ENCODE data around the gene RHOB.
A peak's percentile ranks its signal among the peaks of the same experiment; 100 is the strongest.

RHOB gene

DNA sequence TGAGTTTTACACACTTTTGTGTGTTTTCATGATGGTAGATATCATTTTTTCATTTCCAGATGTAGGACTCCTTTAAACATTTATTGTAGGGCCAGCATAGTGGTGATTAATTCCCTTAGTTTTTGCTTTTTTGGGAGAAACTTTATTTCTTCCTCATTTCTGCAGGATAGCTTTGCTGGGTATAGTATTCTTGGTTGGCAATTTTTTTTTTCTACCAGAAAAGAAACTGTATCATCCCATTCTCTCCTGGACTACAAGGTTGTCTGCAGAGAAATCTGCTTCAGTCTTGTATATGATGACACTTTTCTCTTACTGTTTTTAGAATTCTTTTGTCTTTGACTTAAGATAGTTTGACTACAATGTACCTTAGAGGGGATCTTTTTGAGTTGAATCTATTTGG, 37.8 kb upstream of the RHOB start:
- no peak overlapping the region for H3K9ac ChIP-seq (ENCODE audit: low read depth, low read length, poor library complexity)
- H3K36me3 ChIP-seq (replicated peaks in 1 of 2; ENCODE audit: control insufficient read depth in 2 of 2, insufficient read depth in 2 of 2, low read length in 2 of 2), result no peaks in the 10 kb centered on the region
- H3K4me1 ChIP-seq (ENCODE audit: control insufficient read depth in 2 of 2, insufficient read depth in 1 of 2, low read depth in 1 of 2, low read length in 2 of 2), result no peaks in the 10 kb centered on the region
- H2AFZ ChIP-seq (ENCODE audit: low read length), result no peak overlapping the region
- H3K4me2 ChIP-seq (ENCODE audit: insufficient read depth, low read length, poor library complexity, severe bottlenecking), result no peak overlapping the region
- no peak overlapping the region for H3K4me3 ChIP-seq (ENCODE audit: low read length in 2 of 2)
- no peak overlapping the region for H2BK15ac ChIP-seq (ENCODE audit: low read length)
- H3K14ac ChIP-seq (ENCODE audit: low read length), result no peak overlapping the region
- DNase-seq (ENCODE audit: low spot score), result no peak
- H3K9me3 ChIP-seq (replicated peaks in 1 of 2; ENCODE audit: control insufficient read depth in 2 of 2, insufficient read depth in 1 of 2, low read depth in 1 of 2, low read length in 2 of 2), result peaks cover 5 to 12% of the 10 kb centered on the region in 2 donors
- no peak overlapping the region for H4K91ac ChIP-seq (ENCODE audit: low read depth, low read length, poor library complexity)
- H3K23ac ChIP-seq (ENCODE audit: low read depth, low read length, poor library complexity), result no peak overlapping the region
- H3K79me1 ChIP-seq (ENCODE audit: low read depth, low read length), result no peaks in the 10 kb centered on the region
- H3K27me3 ChIP-seq (ENCODE audit: control insufficient read depth in 3 of 3, insufficient read depth in 3 of 3, low read depth in 1 of 3, low read length in 3 of 3), result no peaks in the 10 kb centered on the region
- H3K27ac ChIP-seq (replicated peaks; ENCODE audit: low read length), result no peak overlapping the region
- no peak overlapping the region for H2BK5ac ChIP-seq (ENCODE audit: low read length)
- no peak overlapping the region for H3K4ac ChIP-seq (ENCODE audit: low read length)
- no peak overlapping the region for H2BK120ac ChIP-seq (ENCODE audit: low read depth, low read length)
- no peak overlapping the region for H2BK12ac ChIP-seq (ENCODE audit: low read length)
- H2AK5ac ChIP-seq (ENCODE audit: low read depth, low read length), result no peak overlapping the region
- no peak overlapping the region for H3K18ac ChIP-seq (ENCODE audit: low read length)
- H4K8ac ChIP-seq (ENCODE audit: low read depth, low read length), result no peak overlapping the region

GRCh38 chr2:20410556-20411277, 36.2 kb upstream of the RHOB start:
- Histone ChIP-seq H2AFZ (ENCODE audit: low read length) (no peak overlapping the region), H3K9me3 (replicated peaks in 1 of 2; ENCODE audit: control insufficient read depth in 2 of 2, insufficient read depth in 1 of 2, low read depth in 1 of 2, low read length in 2 of 2) (peaks cover 5 to 12% of the 10 kb centered on the region in 2 donors), H2BK15ac (ENCODE audit: low read length) (no peak overlapping the region), H2BK12ac (ENCODE audit: low read length) (peak overlapping the region; percentile 6), H3K23ac (ENCODE audit: low read depth, low read length, poor library complexity) (no peak overlapping the region), H3K4ac (ENCODE audit: low read length) (no peak overlapping the region), H3K4me3 (ENCODE audit: low read length in 2 of 2) (no peak overlapping the region), H3K4me1 (ENCODE audit: control insufficient read depth in 2 of 2, insufficient read depth in 1 of 2, low read depth in 1 of 2, low read length in 2 of 2) (no peaks in the 10 kb centered on the region), H3K27ac (replicated peaks; ENCODE audit: low read length) (no peak overlapping the region), H3K4me2 (ENCODE audit: insufficient read depth, low read length, poor library complexity, severe bottlenecking) (no peak overlapping the region), H3K18ac (ENCODE audit: low read length) (no peak overlapping the region), H3K36me3 (replicated peaks in 1 of 2; ENCODE audit: control insufficient read depth in 2 of 2, insufficient read depth in 2 of 2, low read length in 2 of 2) (no peaks in the 10 kb centered on the region), H2BK120ac (ENCODE audit: low read depth, low read length) (no peak overlapping the region), H2BK5ac (ENCODE audit: low read length) (no peak overlapping the region), H3K9ac (ENCODE audit: low read depth, low read length, poor library complexity) (no peak overlapping the region), H4K91ac (ENCODE audit: low read depth, low read length, poor library complexity) (no peak overlapping the region), H3K79me1 (ENCODE audit: low read depth, low read length) (no peaks in the 10 kb centered on the region), H2AK5ac (ENCODE audit: low read depth, low read length) (no peak overlapping the region), H3K14ac (ENCODE audit: low read length) (no peak overlapping the region), H3K27me3 (ENCODE audit: control insufficient read depth in 3 of 3, insufficient read depth in 3 of 3, low read depth in 1 of 3, low read length in 3 of 3) (no peaks in the 10 kb centered on the region), H4K8ac (ENCODE audit: low read depth, low read length) (no peak overlapping the region)
- WGBS, 2 donors (ENCODE audit: extremely low coverage in 2 of 2, insufficient read length in 2 of 2, insufficient replicate concordance in 1 of 2), result no CpG with 5 or more reads among the region's 5 CpGs
- DNase-seq (ENCODE audit: low spot score), result no peak

DNA sequence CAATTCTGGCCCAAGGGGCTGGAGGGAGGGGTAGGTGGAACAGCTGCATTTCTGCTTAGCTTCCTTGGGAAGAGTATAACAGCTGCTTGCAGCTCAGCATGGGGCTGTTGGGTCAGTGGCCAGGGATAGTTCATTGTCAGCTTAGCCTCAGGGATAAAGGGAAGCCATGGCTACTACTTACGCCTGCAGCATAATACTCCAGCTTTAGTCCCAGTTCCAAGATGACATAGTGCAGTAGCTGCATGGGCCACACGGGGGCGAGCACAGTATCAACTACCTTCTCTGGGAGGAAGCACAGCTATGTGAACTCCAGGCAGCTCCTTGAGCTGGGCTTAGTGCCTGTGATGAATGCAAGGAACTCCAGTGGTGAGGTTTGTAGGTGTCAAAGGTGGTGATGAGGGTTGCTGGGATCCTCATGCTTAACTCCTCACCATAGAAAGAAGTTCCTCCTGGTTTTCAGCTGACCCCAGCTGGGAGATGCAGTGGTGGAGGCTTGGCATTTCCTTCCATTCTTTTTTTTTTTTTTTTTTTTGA, 35.4 kb upstream of the RHOB start:
- no peak overlapping the region for H3K4ac ChIP-seq (ENCODE audit: low read length)

DNA sequence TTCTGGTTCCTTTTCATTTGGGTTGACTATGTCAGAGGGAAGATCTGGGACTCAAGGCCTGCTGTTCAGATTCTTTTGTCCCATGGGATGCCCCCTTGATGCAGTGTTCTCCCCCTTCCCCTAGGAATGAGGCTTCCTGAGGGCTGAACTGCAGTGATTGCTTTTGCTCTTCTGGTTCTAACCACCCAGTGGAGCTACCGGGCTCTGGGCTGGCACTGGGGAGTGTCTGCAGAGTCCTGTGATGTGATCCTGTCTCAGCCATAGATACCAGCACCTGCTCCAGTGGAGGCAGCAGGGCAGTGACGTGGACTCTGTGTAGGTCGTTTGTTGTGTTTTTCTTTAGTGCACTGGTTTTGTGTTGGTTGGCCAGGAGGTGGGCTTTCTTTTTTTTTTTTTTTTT, 32.1 kb upstream of the RHOB start:
- H4K91ac ChIP-seq (ENCODE audit: low read depth, low read length, poor library complexity), result no peak overlapping the region
- peaks cover 3 to 4% of the 10 kb centered on the region in 2 donors for H3K4me1 ChIP-seq (ENCODE audit: control insufficient read depth in 2 of 2, insufficient read depth in 1 of 2, low read depth in 1 of 2, low read length in 2 of 2)
- no peak overlapping the region for H3K27ac ChIP-seq (replicated peaks; ENCODE audit: low read length)
- H3K4me3 ChIP-seq (ENCODE audit: low read length in 2 of 2), result no peak overlapping the region
- H3K4me2 ChIP-seq (ENCODE audit: insufficient read depth, low read length, poor library complexity, severe bottlenecking), result no peak overlapping the region
- H2BK5ac ChIP-seq (ENCODE audit: low read length), result no peak overlapping the region
- WGBS, 2 donors (ENCODE audit: extremely low coverage in 2 of 2, insufficient read length in 2 of 2, insufficient replicate concordance in 1 of 2), result no CpG with 5 or more reads among the region's 3 CpGs
- H3K79me1 ChIP-seq (ENCODE audit: low read depth, low read length), result no peaks in the 10 kb centered on the region
- H2BK120ac ChIP-seq (ENCODE audit: low read depth, low read length), result no peak overlapping the region
- no peak overlapping the region for H3K14ac ChIP-seq (ENCODE audit: low read length)
- H3K9ac ChIP-seq (ENCODE audit: low read depth, low read length, poor library complexity), result no peak overlapping the region
- peaks cover 4 to 5% of the 10 kb centered on the region in 2 donors for H3K9me3 ChIP-seq (replicated peaks in 1 of 2; ENCODE audit: control insufficient read depth in 2 of 2, insufficient read depth in 1 of 2, low read depth in 1 of 2, low read length in 2 of 2)
- no peak for DNase-seq (ENCODE audit: low spot score)
- no peak overlapping the region for H2BK15ac ChIP-seq (ENCODE audit: low read length)
- no peak overlapping the region for H3K4ac ChIP-seq (ENCODE audit: low read length)
- no peak overlapping the region for H4K8ac ChIP-seq (ENCODE audit: low read depth, low read length)
- no peak overlapping the region for H2AFZ ChIP-seq (ENCODE audit: low read length)
- H2AK5ac ChIP-seq (ENCODE audit: low read depth, low read length), result no peak overlapping the region
- H3K36me3 ChIP-seq (replicated peaks in 1 of 2; ENCODE audit: control insufficient read depth in 2 of 2, insufficient read depth in 2 of 2, low read length in 2 of 2), result no peaks in the 10 kb centered on the region
- H2BK12ac ChIP-seq (ENCODE audit: low read length), result no peak overlapping the region
- no peak overlapping the region for H3K23ac ChIP-seq (ENCODE audit: low read depth, low read length, poor library complexity)
- H3K27me3 ChIP-seq (ENCODE audit: control insufficient read depth in 3 of 3, insufficient read depth in 3 of 3, low read depth in 1 of 3, low read length in 3 of 3), result no peaks in the 10 kb centered on the region
- H3K18ac ChIP-seq (ENCODE audit: low read length), result no peak overlapping the region

More for the DNA sequence above, 35.4 kb upstream of the RHOB start:
- no peaks in the 10 kb centered on the region for H3K27me3 ChIP-seq (ENCODE audit: control insufficient read depth in 3 of 3, insufficient read depth in 3 of 3, low read depth in 1 of 3, low read length in 3 of 3)
- no peak overlapping the region for H4K8ac ChIP-seq (ENCODE audit: low read depth, low read length)
- H2BK120ac ChIP-seq (ENCODE audit: low read depth, low read length), result no peak overlapping the region
- H2BK5ac ChIP-seq (ENCODE audit: low read length), result no peak overlapping the region
- H3K4me1 ChIP-seq (ENCODE audit: control insufficient read depth in 2 of 2, insufficient read depth in 1 of 2, low read depth in 1 of 2, low read length in 2 of 2), result no peaks in the 10 kb centered on the region
- H2AFZ ChIP-seq (ENCODE audit: low read length), result no peak overlapping the region
- peaks cover 5 to 12% of the 10 kb centered on the region in 2 donors for H3K9me3 ChIP-seq (replicated peaks in 1 of 2; ENCODE audit: control insufficient read depth in 2 of 2, insufficient read depth in 1 of 2, low read depth in 1 of 2, low read length in 2 of 2)
- no peak overlapping the region for H3K4me2 ChIP-seq (ENCODE audit: insufficient read depth, low read length, poor library complexity, severe bottlenecking)
- whole genome bisulfite sequencing, 2 donors (ENCODE audit: extremely low coverage in 2 of 2, insufficient read length in 2 of 2, insufficient replicate concordance in 1 of 2), result no CpG with 5 or more reads among the region's 3 CpGs
- H3K18ac ChIP-seq (ENCODE audit: low read length), result no peak overlapping the region
- no peaks in the 10 kb centered on the region for H3K36me3 ChIP-seq (replicated peaks in 1 of 2; ENCODE audit: control insufficient read depth in 2 of 2, insufficient read depth in 2 of 2, low read length in 2 of 2)
- DNase-seq (ENCODE audit: low spot score), result peak; percentile 24
- H3K9ac ChIP-seq (ENCODE audit: low read depth, low read length, poor library complexity), result no peak overlapping the region
- H3K27ac ChIP-seq (replicated peaks; ENCODE audit: low read length), result no peak overlapping the region
- no peak overlapping the region for H2BK12ac ChIP-seq (ENCODE audit: low read length)
- no peak overlapping the region for H3K4me3 ChIP-seq (ENCODE audit: low read length in 2 of 2)
- H3K23ac ChIP-seq (ENCODE audit: low read depth, low read length, poor library complexity), result no peak overlapping the region
- no peak overlapping the region for H3K14ac ChIP-seq (ENCODE audit: low read length)
- no peak overlapping the region for H2AK5ac ChIP-seq (ENCODE audit: low read depth, low read length)
- no peak overlapping the region for H2BK15ac ChIP-seq (ENCODE audit: low read length)
- H4K91ac ChIP-seq (ENCODE audit: low read depth, low read length, poor library complexity), result no peak overlapping the region
- no peaks in the 10 kb centered on the region for H3K79me1 ChIP-seq (ENCODE audit: low read depth, low read length)

Measured in neuronal stem cell (in vitro differentiated cells).